HG03095 (cell line): ENCODE results near the gene HERC2.

Experiments
- ATAC-seq: cut with Tn5 transposase; IDR thresholded peaks from one replicate; pipeline ENCODE4 v1.9.1; 2021; ENCODE audit warnings: moderate library complexity; ENCODE audit not compliant: unreplicated experiment

Gene HERC2

GRCh38 chr15:28099555-28100140 is 222.3 kb downstream of the HERC2 start:
- ATAC-seq: no peak

GRCh38 chr15:28098766-28099554 is 223.0 kb downstream of the HERC2 start, which contains the start of gene OCA2:
Gene OCA2, minus strand, starts transcription at chr15:28099315. Its CDS starts 17,441 bp downstream, at chr15:28081874.
- no peak for ATAC-seq

GRCh38 chr15:28098360-28098765 is 223.6 kb downstream of the HERC2 start:
- ATAC-seq: no peak

GRCh38 chr15:28097656-28098359 is 224.2 kb downstream of the HERC2 start:
- no peak for ATAC-seq

GRCh38 chr15:28096670-28097431 is 225.1 kb downstream of the HERC2 start:
- no peak for ATAC-seq

GRCh38 chr15:28096411-28096669 is 225.6 kb downstream of the HERC2 start:
- peak; percentile 7 for ATAC-seq

GRCh38 chr15:28094732-28095521 is 227.1 kb downstream of the HERC2 start:
- no peak for ATAC-seq

- no peak for ATAC-seq
These were observed 228.0 kb downstream of the HERC2 start for GRCh38 chr15:28093752-28094535.

- ATAC-seq: no peak
These were observed 230.7 kb downstream of the HERC2 start for GRCh38 chr15:28091313-28091712.

- ATAC-seq: peak; percentile 78
These were observed 235.7 kb downstream of the HERC2 start for GRCh38 chr15:28086175-28086703.

- ATAC-seq: no peak
These were observed 236.3 kb downstream of the HERC2 start for GRCh38 chr15:28085489-28086174.

GRCh38 chr15:28084547-28084946 is 237.4 kb downstream of the HERC2 start:
- ATAC-seq: no peak

- no peak for ATAC-seq
These were observed 238.9 kb downstream of the HERC2 start for GRCh38 chr15:28082891-28083684.

GRCh38 chr15:28081594-28081993 is 240.4 kb downstream of the HERC2 start:
- ATAC-seq: no peak

GRCh38 chr15:28080386-28080785 is 241.6 kb downstream of the HERC2 start:
- no peak for ATAC-seq

GRCh38 chr15:28079313-28079969 is 242.5 kb downstream of the HERC2 start:
- ATAC-seq: no peak

GRCh38 chr15:28078191-28078719 is 243.7 kb downstream of the HERC2 start:
- ATAC-seq: no peak
